GM19099 (cell line): ENCODE results near the gene KRT78.

Experiments used
- POLR2A ChIP-seq: IDR thresholded peaks from 3 replicates; pipeline ENCODE4 v1.6.1; 2011; ENCODE audit warnings: low read depth; ENCODE audit not compliant: insufficient read length; ENCODE audit errors: extremely low read depth

KRT78 gene

DNA sequence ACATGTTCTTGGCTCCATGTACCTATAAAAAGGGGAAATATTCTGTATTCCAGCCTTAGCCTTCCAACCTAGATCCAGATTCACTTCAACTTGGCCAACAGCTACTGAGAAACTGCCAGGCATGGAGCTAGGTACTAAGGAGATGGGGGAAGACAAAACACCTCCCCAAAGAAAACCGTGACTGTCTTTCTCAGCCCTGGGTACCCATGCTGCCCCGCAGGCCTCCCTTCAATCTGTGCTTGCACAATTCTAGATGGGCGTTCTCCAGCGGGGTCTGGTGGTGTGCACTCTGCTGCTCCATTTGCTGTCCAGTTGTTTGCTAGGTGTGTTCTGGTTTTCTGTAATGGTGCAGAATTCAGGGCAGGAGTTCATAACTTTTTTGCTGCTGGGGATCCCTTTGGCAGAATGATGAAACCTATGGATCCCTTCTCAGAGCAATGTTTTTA, 34.1 kb downstream of the KRT78 start:
- no peak for TF ChIP-seq POLR2A

GRCh38 chr12:52813885-52814709, 34.7 kb downstream of the KRT78 start, which contains the start of gene KRT4:
Gene KRT4 (minus strand): TSS chr12:52814116. CDS start chr12:52814058, 58 bp downstream.
- no peak for TF ChIP-seq POLR2A

DNA sequence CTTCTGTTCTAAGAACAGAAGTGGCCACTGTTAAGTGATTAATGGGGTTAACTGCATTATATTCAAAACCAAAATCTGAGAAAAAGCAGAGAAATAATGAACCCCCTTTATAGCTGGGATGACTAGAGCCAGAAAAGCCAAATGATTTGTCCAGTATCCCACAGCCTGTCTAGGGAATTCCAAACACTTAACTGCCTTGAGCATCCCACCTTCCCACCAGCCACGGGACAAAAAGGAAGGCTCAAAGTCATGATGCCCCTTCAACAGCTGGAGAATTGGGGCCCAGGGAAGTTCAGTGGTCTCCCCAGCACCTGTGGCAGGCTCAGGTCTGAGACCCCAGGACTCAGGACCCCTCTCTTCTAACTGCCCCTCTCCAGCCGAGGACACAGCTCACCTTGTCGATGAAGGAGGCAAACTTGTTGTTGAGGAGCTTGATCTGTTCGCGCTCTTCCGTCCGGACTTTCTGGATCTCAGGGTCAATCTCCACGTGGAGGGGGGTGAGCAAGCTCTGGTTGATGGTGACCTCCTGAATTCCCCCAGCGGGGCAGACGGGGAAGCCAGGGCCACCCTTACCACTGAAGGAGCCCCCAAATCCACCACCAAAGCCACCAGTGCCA, 35.5 kb downstream of the KRT78 start:
- TF ChIP-seq POLR2A: no peak

DNA sequence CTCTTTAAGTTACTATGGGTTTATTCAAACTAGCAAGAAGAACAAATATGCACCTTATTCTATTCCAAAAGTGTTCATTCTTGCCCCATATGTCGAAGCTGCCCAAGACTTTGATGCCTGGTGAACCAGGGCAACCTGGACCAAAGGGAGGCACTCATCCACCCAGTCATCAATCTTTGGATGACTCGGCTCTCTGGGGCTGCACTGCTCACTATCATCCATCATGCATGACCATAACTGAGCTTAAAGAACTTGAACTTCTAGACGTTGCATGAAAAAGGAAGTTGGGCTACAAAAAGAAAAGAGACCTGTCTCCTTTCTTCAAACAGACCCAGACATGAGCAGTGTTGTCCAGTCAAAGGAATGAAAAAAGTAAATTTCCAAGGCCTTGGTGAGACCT, 36.0 kb downstream of the KRT78 start:
- no peak for TF ChIP-seq POLR2A

DNA sequence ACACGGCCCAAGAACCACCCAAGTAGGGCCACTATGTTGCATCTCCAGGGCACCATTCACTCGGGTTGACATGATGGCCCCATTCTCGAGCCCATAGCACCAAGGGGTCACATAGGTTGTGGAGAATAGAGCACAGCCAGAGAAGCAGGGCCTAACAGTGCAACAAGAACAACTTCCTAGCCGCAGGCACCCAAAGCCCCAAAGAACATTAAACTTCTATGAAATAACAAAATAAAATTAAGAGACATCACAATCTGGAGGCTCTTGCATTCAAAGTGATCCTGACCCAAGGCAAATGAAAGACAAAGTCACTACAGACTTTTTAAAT, 36.8 kb downstream of the KRT78 start:
- TF ChIP-seq POLR2A: no peak

DNA sequence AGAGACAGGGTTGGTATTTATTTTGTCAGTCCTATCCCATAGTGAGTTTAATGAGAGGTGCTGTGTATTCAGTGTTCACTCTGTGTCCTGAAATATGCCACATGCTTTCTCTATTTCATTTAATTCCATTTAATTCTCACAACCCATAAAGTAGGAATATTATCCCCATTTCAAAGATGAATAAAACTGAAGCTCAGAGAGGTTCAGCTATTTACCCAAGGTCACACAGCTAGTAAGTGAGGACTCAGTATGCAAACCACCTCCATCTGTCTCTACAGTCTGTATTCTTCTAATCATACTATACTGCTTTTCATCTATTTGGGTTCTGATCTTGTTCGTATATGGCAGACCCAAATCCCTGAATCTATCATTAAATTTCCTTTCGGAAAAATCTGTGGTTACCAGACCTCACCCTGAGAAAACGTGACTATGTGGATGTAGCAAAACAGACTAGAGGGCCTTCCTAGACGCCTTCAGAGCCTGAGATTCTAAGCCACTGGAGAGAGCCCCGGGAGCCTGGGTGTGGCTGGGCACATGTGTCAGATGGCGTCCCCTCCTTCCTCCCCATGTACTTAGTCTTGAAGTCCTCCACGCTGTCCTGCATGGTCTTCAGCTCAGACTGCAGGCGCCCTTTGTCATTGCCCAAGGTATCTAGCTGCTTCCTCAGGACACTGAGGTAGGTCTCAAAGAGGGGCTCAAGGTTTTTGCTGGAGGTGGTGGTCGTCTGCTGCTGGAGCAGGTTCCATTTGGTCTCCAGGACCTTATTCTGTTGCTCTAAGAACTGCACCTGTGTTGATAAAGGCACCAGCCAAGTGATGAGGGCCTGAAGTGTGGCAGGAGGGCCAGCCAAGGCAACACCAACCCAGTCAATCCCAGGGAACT, 37.4 kb downstream of the KRT78 start:
- no peak for TF ChIP-seq POLR2A

GRCh38 chr12:52810554-52810953, 38.2 kb downstream of the KRT78 start:
- TF ChIP-seq POLR2A: no peak

DNA sequence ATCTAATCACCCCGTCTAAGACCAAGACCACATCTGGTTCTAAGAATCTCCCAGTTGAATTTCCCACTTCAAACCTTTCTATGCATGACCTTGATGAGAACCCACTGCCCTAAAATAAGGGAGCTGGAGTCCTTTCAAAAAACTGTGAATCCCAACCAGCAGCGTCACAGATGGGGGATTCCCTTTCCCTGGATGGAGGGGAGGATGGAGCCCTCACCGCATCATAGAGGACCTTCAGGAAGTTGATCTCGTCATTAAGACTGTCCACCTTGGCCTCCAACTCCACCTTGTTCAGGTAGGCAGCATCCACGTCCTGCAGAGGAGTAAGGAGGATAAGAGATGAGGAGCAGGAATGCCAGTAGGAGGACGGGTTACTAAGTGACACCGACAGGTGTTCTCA, 39.6 kb downstream of the KRT78 start:
- TF ChIP-seq POLR2A: no peak

DNA sequence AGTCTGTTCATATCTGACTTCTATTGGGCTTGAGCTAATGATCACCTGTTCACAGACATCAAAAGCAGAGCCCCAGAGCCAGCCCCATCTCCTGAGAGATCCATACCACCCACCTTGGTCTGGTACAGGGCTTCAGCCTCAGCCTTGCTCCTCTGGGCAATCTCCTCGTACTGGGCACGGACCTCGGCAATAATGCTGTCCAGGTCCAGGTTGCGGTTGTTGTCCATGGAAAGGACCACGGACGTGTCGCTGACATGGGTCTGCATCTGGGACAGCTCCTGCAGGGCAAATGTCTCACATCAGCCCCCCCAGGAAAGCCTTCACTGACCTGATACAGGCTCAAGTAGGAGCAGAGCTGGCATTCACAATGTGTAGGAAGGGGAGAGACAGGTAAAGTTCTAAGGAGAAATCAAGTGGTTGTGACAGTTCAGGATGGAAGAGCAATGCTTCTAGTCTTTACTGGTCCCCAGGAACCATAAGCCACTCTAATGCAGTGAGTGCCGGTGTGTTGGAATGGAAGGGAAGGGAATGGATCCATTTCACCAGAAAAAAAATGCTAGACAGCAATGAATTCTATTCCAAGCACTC, 40.1 kb downstream of the KRT78 start:
- no peak for TF ChIP-seq POLR2A

- no peak for TF ChIP-seq POLR2A
Observed at GRCh38 chr12:52807544-52808470, 41.0 kb downstream of the KRT78 start.

- no peak for TF ChIP-seq POLR2A
Observed at GRCh38 chr12:52806821-52807543, 41.8 kb downstream of the KRT78 start.

GRCh38 chr12:52806169-52806811, 42.5 kb downstream of the KRT78 start:
- TF ChIP-seq POLR2A: no peak

- TF ChIP-seq POLR2A: no peak
Observed at GRCh38 chr12:52805739-52806138, 43.1 kb downstream of the KRT78 start.
